DND-41 (cell line): ENCODE results near the gene SAMD10.
A peak's percentile ranks its signal among the peaks of the same experiment; 100 is the strongest.

Experiments used
- EZH2 ChIP-seq: IDR thresholded peaks from 3 replicates; pipeline ENCODE4 v1.6.1; 2012; ENCODE audit warnings: borderline replicate concordance, low read depth, mild to moderate bottlenecking, moderate library complexity, low read length, inconsistent platforms; ENCODE audit not compliant: severe bottlenecking
- TF ChIP-seq, protein P1 (sequence below): IDR thresholded peaks from 2 replicates; pipeline ENCODE4 v1.5.1; 2012; ENCODE audit warnings: borderline replicate concordance, low read length, moderate library complexity, mild to moderate bottlenecking; ENCODE audit not compliant: poor library complexity, severe bottlenecking; ENCODE audit errors: extremely low read depth

- TF ChIP-seq, protein P1, sequence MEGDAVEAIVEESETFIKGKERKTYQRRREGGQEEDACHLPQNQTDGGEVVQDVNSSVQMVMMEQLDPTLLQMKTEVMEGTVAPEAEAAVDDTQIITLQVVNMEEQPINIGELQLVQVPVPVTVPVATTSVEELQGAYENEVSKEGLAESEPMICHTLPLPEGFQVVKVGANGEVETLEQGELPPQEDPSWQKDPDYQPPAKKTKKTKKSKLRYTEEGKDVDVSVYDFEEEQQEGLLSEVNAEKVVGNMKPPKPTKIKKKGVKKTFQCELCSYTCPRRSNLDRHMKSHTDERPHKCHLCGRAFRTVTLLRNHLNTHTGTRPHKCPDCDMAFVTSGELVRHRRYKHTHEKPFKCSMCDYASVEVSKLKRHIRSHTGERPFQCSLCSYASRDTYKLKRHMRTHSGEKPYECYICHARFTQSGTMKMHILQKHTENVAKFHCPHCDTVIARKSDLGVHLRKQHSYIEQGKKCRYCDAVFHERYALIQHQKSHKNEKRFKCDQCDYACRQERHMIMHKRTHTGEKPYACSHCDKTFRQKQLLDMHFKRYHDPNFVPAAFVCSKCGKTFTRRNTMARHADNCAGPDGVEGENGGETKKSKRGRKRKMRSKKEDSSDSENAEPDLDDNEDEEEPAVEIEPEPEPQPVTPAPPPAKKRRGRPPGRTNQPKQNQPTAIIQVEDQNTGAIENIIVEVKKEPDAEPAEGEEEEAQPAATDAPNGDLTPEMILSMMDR: peak; percentile 54
- no peak for TF ChIP-seq EZH2
Observed at GRCh38 chr20:63955281-63955826, 24.1 kb downstream of the SAMD10 start.
